Measurements from ENCODE around the gene GATA5.
"Not testable (repeated sequence)": the region's sequence is repeated elsewhere in the genome, so short reads cannot be mapped to it uniquely, and the experiment has no call there.

Gene GATA5

DNA sequence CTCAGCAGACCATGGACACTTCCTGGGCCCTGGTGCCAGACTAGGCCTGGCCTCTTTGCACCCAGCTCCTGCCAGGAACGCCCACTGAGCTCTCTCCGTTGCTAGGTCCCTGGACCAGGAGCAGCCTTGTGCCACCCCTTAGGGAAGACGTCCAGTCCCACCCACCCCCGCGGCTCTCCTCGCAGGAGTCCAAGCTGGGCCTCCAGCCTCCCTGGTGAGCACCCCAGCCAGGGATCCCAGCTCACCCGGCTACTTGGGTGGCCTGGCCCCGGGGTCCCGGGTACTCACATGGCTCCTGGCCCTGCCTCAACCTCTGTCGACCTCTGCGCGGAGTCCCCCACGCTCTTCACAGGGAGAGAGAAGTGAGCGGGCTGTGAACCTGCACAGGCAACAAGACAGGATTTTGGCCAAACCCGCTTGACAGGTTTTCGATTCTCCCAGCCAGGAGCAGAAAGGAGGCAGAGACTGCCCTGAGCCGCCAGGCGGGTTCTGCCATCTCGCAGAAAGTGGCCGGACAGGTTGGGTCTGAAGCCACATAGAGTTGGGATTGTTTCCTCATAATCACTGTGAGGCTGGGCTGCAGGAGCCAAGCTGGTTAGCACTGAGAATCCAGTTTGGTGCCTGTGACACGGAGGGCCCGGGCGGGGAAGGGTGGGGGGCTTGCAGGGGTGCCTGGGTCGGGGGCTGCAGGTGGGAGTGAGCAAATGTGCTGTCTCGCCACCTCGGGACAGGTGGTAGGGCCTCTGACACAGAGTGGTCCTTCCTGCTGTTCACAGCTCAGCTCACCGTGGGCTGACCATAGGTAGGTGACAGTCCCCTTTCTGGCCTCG lies 48.4 kb downstream of the GATA5 start, which contains the start of gene RBBP8NL:
RBBP8NL (minus strand) TSS at position 368 of the 830 bp plus-strand sequence. CDS start 7,892 bp downstream, outside the sequence.
- DNase-seq, result no peak

DNA sequence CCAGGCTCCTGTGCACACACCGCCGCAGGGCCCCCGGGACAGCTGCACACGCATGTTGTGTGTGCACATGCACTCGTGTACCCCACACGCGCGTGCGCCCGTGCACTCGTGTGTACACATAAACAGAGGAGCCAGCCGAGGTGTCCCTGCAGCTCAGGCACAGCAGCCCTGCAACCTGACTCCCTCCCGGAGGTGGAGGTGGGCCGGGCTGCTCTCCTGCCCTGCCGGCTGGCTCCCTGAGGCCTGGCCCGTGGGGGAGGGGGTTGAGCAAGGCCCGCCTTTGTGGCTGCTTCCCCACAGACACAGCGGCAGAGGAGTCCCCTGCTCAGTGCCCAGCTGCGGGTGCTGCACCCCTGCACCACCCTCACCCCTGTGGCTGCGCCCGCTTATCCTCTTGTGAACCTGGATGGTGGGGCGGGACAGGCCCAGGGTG lies 49.1 kb downstream of the GATA5 start:
- no peak for DNase-seq

DNA sequence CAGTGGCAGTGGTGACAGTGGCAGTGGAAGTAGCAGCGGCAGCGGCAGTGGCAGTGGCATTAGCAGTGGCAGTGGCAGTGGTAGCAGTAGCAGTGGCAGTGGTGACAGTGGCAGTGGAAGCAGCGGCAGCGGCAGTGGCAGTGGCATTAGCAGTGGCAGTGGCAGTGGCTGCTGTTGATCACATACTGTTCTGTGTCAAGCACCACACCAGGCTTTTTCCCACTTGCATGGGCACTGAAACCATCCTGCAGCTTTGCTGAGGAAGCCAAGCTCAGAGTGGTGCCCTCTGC lies 49.8 kb downstream of the GATA5 start:
- DNase-seq, result not testable (repeated sequence)

DNA sequence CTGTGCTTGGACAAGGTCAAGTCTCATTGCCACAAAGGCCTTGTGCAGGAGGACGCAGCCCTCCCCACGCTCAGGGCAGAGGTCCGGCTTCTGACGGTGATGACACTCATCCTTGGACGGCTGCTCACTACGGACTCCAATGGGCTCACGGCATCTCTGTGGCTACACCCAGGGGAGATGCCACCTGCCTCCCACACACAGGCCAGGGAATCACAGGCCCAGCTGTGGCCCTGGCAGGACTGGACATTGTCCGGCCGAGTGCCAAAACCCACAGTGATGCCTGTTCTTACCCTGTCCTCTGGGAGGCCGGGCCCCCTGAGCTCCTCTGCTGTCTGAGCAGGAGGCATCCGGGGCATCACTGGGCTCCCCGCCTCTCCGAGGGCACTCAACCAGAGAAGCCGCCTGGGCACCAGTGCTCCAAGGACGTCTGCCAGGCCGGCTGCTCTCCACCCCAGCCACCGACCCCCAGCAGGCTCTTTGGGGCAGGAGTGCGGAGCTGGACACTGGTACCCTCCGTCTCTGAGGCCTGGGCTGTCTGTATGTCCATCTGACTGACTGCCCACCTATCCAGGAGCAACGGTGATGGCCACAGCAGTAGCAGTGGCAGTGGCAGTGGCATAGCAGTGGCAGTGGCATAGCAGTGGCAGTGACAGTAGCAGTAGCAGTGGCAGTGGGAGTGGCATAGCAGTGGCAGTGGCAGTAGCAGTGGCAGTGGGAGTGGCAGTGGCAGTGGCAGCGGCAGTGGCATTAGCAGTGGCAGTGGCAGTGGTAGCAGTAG lies 50.3 kb downstream of the GATA5 start:
- no peak for DNase-seq

DNA sequence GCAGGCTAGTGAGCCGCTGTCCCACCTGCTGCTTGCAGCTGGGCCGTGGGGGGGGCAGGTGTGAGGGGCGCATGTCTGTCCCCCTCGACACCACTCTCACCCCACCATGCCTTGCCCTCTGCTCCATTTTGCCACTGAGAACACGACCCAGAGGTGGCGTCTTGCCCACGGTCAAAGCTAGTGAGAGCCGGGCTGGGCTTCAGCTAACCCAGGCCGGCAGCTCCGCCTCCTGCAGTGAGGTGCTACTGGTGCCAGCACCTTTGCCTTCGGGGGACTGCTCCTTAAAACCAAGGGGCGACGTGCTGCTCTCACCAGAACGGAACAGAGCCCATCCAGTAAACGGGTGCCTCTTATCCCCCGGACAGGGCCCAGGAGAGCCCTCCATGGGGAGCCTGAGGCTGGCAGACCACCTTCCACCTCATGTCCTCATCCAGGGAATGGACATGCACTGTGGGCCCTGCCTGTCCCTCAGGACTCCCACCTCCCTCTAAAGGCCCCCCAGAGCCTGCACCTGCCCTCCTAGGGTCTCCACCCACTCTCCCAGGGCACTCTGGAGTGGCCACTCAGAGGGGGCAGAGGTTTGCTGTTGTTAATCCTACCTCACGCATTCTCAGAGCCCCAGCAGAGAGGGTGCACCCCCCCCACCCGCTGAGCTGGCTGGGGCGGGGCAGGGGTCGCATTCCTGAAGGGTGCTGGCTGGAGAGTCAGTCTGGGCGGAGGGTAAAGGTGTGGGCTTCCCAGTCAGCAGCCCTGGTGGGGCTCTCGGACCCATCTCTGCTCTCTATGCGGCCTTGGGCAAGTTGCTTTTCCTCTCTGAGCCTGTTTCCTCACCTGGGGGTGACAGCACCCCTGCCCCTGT lies 51.3 kb downstream of the GATA5 start:
- no peak for DNase-seq

DNA sequence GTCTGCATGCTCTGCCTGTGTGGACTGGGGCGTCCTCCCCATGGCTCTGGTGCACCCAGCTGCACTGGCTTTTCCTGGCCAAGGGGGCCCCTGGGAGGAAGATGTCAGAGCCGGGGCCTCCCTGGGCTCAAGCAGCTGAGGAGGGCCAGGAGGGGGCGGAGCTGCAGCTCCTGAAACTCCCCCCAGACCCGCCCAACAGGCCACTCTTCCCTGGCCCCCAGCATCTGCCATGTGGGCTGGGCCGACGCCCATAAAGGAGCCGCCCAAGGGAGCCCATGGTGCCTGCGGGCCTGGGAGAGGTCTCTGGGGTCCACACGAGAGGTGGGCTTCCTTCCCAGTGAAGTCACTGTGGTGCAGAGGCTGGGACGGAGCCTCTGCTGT lies 52.5 kb downstream of the GATA5 start:
- no peak for DNase-seq

DNA sequence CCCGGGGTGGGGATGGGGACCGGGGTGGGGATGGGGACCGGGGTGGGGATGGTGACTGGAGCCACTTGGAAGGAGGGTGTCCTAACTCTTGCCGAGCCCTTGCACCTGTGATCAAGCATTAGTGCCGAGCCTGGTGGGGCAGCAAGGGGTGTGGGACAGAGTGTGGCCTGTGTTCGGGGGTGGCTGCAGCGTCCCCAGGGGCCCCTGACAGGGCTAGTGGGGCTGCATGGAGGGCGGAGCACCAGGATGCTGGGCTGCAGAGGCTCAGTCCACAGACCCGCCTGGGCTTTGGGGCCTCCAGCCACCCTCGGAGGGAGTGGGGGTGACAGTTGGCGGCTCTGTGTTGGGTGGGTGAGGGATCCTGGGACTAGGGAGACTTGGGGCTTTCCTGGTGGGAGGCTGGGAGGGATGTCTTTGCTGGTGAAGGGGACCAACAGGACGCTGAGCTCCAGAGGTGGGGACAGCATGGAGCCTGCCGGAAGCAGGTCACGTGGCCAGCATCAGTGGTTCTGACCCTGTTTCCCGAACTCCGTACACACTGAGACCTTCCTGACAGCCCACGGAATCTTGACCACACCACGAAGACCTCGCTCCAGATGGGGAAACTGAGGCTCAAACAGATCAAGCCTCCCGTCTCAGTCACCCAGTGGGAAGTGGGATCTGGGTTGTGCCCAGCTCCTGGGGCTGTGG lies 53.0 kb downstream of the GATA5 start:
- DNase-seq, result no peak

DNA sequence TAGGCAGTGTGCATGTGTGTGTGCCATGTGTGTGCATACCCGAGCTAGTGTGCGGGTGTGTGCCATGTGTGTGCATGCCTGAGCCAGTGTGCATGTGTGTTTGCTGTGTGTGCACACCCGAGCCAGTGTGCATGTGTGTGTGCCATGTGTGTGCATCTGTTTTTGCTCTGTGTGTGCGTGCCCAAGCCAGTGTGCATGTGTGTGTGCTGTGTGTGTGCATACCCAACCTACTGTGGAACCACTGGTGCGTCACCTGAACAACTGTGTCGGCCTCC lies 54.1 kb downstream of the GATA5 start:
- DNase-seq, result no peak

DNA sequence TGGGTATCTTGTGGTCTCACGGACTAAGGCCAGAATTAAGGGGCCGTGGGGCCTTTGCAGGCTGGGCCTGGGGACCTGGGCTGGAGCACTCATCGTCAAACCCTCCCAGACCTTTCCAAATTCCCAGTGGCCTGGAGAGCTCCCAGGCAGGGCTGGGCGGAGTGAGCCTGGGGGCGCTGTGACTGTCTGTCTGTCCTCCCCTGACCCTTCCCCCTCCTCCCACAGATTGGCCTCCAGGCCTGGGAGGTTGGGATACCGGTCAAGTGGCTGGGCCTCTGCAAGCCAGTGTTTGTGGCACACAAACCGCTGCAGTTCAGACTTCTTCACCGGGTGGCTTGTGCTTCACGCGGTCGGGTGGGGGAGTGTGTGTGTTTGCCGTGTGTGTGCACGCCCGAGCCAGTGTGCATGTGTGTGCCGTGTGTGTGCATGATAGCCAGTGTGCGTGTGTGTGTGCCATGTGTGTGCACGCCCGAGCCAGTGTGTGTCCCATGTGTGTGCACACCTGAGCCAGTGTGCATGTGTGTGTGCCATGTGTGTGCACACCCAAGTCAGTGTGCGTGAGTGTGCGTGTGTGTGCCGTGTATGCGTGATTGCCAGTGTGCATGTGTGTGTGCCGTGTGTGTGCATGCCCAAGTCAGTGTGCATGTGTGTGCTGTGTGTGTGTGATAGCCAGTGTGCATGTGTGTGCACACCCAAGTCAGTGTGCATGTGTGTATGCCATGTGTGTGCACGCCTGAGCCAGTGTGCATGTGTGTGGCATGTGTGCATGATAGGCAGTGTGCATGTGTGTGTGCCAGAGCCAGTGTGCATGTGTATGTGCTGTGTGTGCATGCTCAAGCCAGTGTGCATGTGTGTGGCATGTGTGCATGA lies 54.7 kb downstream of the GATA5 start:
- DNase-seq, result no peak

DNA sequence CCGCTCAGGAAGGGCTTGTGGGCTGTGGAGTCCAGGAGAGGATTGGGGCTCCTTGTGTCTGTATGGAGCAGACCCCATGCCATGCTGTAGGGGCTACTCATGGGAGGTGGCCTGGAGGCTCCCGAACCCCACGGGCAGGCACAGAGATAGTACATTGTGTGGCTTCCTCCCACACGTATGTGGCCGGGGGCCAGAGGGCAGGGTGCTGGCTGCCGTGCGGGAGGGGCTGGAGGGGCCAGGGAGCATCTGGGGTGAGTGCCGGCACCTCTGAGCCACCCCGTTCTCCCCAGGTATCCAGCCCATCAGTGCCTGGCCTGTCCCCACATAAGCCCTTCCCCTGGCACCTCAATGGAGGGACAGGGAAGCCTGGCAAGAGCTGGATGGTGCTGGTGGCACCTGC lies 56.0 kb downstream of the GATA5 start:
- no peak for DNase-seq

DNA sequence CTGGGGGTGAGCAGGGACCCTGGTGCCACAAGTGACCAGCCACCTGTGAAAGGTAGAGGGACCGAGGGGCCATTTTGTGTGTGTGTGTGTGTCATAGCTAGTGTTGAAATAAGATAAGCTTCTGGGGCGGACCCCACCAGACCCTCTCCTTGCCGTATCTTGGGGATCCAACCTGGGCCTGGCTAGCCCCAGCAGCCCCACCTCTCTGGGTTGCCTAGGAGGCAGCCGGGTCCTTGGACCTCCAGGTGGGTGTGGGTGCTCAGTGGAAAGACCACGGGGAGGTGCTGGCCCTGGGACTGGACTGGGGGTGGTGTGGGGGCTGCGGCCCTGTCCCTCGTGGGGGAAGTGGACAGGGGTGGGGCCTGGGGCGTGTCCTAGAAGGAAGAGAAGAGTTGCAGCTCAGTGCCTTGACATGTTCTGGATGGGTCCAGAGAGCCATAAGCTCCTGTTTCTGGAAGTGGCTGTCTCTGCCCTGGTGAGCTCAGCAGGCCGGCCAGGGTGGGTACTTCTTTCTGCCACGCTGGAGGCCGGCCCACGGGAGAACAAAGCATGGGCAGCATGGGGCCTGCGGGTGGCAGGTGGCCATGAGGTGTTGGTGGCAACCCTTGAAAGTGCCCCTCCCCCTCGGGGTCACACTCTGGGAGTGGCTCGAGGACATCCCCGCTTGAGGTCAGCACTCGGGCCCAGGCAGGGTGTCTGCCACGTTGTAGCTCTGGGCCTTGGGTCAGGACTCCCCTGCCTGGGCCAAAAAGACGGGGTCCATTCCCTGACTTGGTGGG lies 56.9 kb downstream of the GATA5 start:
- no peak for DNase-seq

DNA sequence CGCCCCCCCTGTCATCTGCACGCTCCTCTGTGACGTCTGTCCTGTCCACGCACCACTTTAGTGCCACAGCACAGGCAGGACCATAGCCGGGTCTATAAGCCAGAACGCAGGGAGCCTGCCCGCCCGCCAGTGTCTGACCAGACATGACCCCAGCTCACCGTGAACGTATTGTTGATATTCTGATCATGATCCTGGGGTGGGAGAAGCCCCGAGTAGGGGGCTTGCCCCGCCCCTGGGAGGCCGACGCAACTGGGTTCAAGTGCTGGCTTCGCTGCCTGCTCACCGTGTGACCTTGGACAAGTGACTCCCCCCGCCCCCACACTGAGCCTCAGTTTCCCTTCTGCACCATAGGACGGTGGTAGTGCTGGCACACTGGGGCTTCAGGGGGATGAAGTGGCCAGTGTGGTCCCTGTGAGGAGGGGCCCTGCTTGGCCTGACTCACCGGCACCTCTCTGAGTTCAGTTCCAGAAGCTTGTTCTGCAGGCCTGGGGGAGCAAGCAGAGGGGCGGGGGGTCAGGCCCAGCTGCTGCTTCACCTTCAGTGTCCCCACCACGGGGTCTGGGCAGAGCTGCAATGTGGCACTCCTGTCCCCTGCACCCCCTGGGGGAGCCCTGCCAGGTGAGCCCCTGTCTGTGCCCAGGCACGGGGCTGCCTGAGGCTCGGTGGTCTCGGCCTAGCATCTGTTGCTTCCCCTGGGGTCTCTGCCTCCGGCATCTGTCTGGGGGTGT lies 57.6 kb downstream of the GATA5 start:
- no peak for DNase-seq

DNA sequence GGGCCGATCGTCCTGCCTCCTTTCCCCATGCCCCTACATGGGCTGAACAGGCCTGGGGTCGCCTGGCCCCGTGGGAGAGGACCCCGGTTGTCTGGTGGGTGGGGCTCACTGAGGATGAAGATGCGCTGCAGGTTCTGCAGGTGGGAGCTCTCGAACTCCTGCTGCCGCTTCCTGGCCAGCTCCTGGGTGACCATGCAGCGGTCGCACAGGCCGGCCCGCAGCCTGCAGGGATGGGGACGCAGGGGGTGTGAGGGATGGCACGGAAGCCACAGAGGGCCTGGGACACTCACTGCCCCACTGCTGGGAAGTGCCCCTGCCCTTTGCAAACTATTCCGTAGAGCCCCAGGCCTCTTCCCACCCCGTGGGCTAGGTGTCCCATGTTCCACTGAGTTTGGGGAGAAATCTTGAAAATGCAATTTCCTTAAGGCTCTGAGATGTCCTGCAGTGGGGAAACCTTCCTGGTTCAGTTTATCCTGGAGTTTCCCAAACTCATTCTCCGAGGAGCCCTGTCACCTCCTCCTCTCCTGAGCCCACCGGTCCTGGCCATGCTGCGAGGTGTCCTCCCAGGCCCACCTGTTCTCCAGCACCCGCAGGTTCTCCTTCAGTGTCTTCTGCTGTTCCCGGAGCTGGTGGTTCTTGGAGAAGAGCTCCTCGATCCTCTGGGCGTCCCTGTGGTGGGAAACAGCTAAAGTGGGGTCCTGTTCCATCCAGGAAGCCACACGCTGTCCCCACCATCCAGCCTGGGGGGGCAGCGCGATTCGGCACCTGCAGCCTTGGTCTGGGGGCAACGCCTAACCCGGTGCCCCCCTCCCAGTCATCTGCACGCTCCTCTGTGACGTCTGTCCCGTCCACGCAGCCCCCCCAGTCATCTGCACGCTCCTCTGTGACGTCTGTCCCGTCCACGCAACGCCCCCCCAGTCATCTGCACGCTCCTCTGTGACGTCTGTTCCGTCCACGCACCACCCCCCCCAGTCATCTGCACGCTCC lies 58.9 kb downstream of the GATA5 start:
- no peak for DNase-seq

DNA sequence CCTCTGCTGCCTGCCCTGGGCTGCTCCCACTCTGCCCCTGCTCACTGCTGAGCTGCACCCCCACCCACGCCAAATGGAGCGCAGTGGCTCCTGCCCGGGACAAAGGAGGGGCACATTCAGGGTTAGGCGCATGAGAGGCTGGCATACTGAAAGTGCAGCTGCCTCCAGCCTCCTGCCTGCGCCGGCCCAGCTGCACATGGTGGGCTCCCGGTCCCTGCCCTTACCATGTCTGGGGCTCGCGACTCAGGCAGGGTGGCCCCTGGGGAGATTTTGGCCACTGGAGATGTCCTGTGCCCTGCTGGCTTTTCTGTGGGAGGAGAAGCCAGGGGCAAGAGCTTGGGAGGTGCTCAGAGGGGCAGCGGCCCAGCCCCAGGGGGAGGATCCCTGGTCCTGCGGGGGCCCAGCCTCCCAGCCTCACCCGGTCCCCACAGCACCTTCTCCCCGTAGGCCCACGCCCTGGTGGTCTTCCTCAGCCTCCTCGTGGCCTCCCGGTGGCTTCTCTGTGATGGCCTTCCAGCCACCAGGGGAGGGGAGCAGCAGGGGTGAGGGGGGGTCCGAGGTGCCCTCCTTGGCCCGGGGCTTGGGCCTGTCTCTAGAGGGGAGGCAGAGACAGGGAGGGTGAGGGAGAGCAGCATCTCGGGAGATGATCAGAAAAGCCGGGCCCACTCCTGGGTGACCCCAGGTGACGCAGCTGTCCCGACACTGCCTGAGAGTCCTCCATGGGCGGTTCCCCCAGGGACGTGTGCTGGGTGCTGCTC lies 60.3 kb downstream of the GATA5 start:
- DNase-seq, result no peak

DNA sequence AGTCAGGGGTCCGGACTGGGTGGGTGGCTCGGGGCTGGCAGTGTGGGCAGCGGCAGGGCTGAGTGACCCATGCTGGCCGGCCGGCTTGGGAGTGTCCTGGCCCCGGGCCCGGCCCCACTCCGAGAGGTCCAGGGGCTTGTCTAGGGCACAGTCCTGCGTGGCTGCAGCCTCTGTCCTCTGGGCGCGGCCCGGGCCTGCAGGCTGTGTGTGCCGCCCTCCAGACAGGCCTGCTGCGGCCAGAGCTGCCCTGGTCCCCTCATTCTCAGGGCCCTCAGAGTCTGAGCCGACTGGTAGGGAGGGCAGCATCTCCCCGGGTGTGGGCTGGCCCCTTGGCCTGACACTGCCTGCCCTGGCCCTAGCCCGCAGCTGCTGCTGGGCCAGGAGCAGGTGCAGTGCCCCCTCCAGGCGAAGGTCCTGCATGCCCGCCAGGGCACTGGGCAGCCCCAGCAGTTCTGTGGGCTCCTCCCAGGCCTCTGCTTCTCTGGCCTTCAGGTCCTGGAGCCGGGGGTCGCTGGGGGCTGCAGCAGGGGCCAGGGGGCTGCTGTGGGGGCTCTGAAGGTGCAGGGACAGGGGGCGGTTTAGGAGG lies 61.8 kb downstream of the GATA5 start:
- DNase-seq, result no peak
